ENCODE data around the gene AQP12A.

- no peak for TF ChIP-seq BHLHE40 (IDR thresholded peaks at IDR 0.05; ENCODE audit: borderline replicate concordance in 1 of 2, low read depth in 2 of 2, low read length in 1 of 2)
- no peak for TF ChIP-seq CTCF (IDR thresholded peaks at IDR 0.05 in 2 of 3, conservative IDR thresholded peaks at IDR 0.05 in 1 of 3; ENCODE audit: control insufficient read depth in 2 of 3, extremely low read depth in 1 of 3, insufficient read depth in 1 of 3, low read depth in 3 of 3, low read length in 3 of 3)
- TF ChIP-seq EZH2 (IDR thresholded peaks at IDR 0.05; ENCODE audit: borderline replicate concordance, control insufficient read depth, low read depth, low read length) = no peak
- no peak for TF ChIP-seq RELB (IDR thresholded peaks at IDR 0.05; ENCODE audit: low read depth)
- no peak for TF ChIP-seq RAD21 (IDR thresholded peaks at IDR 0.05; ENCODE audit: insufficient read depth, low read depth, low read length)
- no peak for TF ChIP-seq NR2F1 (conservative IDR thresholded peaks at IDR 0.05)
- TF ChIP-seq E2F8 (IDR thresholded peaks at IDR 0.05; ENCODE audit: low read depth, partially characterized antibody) = no peak
- TF ChIP-seq MXI1 (IDR thresholded peaks at IDR 0.05; ENCODE audit: low read depth, low read length) = no peak
- TF ChIP-seq ZZZ3 (IDR thresholded peaks at IDR 0.05; ENCODE audit: control insufficient read depth, insufficient read length, low read depth) = no peak
Measured at GRCh38 chr2:240735476-240735875, 43.8 kb downstream of the AQP12A start.
